GM06990 (cell line): Measurements from ENCODE around the gene UGP2.

Experiments
- DNase-seq: peaks from one replicate; pipeline ENCODE4 v3.0.0-alpha.2; 2011; ENCODE audit not compliant: insufficient read length; ENCODE audit errors: extremely low read depth
- H3K27me3 ChIP-seq: replicated peaks from 2 replicates; pipeline ENCODE4 v1.6.0; 2011; ENCODE audit warnings: low read length; ENCODE audit not compliant: control insufficient read depth, insufficient read depth
- H3K36me3 ChIP-seq: 2 replicates; pipeline ENCODE4 v1.5.1; 2011; ENCODE audit warnings: low read length; ENCODE audit not compliant: control insufficient read depth, insufficient read depth
- H3K4me3 ChIP-seq: replicated peaks from 2 replicates; pipeline ENCODE4 v1.5.1; 2011; ENCODE audit warnings: low read depth, mild to moderate bottlenecking, control low read depth, low read length
- CTCF ChIP-seq: IDR thresholded peaks from 2 replicates; pipeline ENCODE4 v1.5.1; 2011; ENCODE audit warnings: low read length, control low read depth, mild to moderate bottlenecking, inconsistent platforms; ENCODE audit not compliant: insufficient read depth, poor library complexity, severe bottlenecking

Gene UGP2

GRCh38 chr2:63849381-63850203 lies 7.9 kb downstream of the UGP2 start:
- Histone ChIP-seq H3K4me3 (no peak overlapping the region), H3K36me3 (no peaks in the 10 kb centered on the region; the same call in 1 of the 2 replicates), H3K27me3 (no peaks in the 10 kb centered on the region)
- no peak for DNase-seq
- no peak for TF ChIP-seq CTCF

GRCh38 chr2:63850204-63850571 lies 8.5 kb downstream of the UGP2 start:
- Histone ChIP-seq H3K27me3 (no peaks in the 10 kb centered on the region), H3K4me3 (no peak overlapping the region), H3K36me3 (no peaks in the 10 kb centered on the region; the same call in 1 of the 2 replicates)
- no peak for DNase-seq
- no peak for TF ChIP-seq CTCF

DNA sequence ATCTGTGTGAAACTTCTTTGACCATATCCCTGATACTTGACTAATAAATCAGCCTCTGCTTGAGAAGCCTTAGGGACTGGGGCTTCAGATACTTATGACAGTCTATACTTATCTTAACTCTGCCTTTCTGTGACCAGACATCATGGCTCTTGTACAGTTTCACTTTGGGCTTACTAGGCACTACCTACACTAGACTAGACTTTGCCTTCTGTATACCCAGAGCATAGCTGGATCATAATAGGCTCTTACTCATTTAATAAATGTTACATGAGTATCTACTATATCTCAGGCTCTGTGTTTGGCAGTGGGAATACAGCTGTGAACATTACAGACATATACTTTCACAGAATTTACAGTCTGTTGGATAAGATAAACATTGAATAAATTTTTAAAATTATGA lies 9.0 kb downstream of the UGP2 start:
- no peak overlapping the region for H3K4me3 ChIP-seq
- H3K27me3 ChIP-seq: no peaks in the 10 kb centered on the region
- no peaks in the 10 kb centered on the region; the same call in 1 of the 2 replicates for H3K36me3 ChIP-seq
- TF ChIP-seq CTCF: no peak
- DNase-seq: no peak

DNA sequence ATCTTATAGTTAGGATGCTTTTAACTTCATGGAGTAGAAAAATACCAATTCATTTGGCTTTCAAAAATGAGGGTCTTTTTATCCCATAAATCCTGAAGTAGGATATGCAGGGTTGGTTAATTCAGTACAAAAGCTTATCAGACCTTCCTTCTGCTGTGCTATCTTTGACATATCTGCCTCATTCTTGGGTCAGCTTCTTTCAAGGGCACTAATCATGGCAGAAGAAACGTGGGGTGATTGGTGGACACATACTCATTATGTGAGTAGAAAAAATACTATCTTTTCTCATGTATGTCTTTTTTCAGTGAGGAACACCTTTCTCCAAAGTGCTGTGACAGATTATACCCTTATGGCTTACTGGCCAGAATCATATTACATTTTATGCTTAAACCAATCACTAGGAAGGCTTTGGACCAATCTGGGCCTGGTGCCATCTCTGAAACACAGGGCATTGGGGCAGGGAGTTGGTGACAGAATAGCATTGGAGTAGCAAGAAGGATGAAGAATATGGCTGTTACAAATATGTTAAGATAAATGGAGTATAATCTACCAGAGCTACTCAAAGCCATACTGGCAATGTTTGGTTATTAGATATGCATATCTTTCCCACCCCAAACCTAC lies 10.1 kb downstream of the UGP2 start:
- TF ChIP-seq CTCF: no peak
- no peak for DNase-seq
- Histone ChIP-seq H3K27me3 (no peaks in the 10 kb centered on the region), H3K4me3 (no peak overlapping the region), H3K36me3 (no peaks in the 10 kb centered on the region; the same call in 1 of the 2 replicates)

GRCh38 chr2:63853527-63854310 lies 12.0 kb downstream of the UGP2 start:
- H3K36me3 ChIP-seq: peaks cover 5% of the 10 kb centered on the region
- DNase-seq: no peak
- no peak for TF ChIP-seq CTCF
- H3K4me3 ChIP-seq: no peak overlapping the region
- no peaks in the 10 kb centered on the region for H3K27me3 ChIP-seq
